HG02884 (cell line): ENCODE measurements around the gene ITPR1.

Experiments used
- ATAC-seq: cut with Tn5 transposase; IDR thresholded peaks from one replicate; pipeline ENCODE4 v1.9.1; 2021; ENCODE audit warnings: mild to moderate bottlenecking, moderate library complexity; ENCODE audit not compliant: unreplicated experiment

Gene ITPR1

DNA sequence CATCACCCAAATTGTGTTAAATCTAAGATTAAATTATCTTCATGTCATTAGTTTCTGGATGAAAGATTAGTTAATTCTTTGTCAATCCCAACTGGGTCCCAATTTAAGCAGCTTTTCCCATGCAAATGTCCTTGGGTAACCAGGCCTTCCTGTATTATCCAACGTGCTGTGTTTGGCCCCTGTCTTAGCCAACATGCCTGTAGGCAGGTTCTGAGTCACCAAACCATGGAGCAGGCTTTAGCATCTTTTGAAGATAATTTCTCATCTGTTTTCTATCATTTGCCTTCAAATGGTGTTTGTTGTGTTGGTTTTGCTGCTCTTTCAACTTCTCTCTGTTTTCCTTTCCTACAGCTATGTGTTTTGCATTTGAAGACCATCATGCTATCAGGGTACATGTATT is 216.2 kb downstream of the ITPR1 start:
- ATAC-seq = no peak

- ATAC-seq = no peak
Observed at GRCh38 chr3:4710191-4710590, 217.0 kb downstream of the ITPR1 start.

DNA sequence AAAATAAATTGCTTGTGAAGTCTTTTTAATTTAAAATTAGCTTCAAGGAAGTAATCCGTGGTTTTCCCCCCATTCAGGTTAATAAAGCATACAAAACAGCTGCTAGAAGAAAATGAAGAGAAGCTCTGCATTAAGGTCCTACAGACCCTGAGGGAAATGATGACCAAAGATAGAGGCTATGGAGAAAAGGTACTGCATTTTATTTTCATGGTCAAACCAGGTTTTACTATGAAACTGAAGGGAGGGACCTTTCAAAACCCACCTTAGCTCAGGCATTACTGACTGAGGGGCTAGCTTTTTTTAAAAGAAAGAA is 218.5 kb downstream of the ITPR1 start:
- peak; percentile 11 for ATAC-seq

- no peak for ATAC-seq
Observed at GRCh38 chr3:4712109-4712508, 219.0 kb downstream of the ITPR1 start.

GRCh38 chr3:4714045-4714444 is 220.9 kb downstream of the ITPR1 start:
- ATAC-seq = no peak

- no peak for ATAC-seq
Observed at GRCh38 chr3:4716266-4716665, 223.1 kb downstream of the ITPR1 start.

- ATAC-seq = no peak
Observed at GRCh38 chr3:4716706-4717362, 223.7 kb downstream of the ITPR1 start.

- ATAC-seq = no peak
Observed at GRCh38 chr3:4717363-4717740, 224.2 kb downstream of the ITPR1 start.

- no peak for ATAC-seq
Observed at GRCh38 chr3:4718179-4718736, 225.1 kb downstream of the ITPR1 start.

DNA sequence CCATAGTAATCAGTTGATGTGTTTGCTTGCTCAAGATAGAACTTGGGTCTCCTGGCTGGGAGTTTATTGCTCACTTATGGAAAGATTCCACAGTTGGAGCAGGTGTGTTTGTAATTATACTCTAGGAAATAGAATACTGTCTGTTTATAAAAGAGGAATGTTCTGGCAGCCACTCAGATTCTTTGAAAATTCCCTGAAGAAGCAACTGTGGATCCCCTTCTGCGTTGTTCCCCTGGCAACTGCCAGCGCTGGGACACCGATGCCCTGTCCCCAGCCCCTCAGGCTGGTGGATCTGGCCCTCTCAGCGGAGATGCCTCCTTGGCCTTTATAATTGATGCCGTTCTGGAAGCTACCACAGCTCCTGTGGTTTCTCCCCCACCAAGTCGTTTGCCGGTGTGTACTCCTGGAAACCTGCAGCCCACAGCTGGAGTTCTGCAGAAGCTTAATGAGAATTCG is 225.9 kb downstream of the ITPR1 start:
- ATAC-seq = no peak

DNA sequence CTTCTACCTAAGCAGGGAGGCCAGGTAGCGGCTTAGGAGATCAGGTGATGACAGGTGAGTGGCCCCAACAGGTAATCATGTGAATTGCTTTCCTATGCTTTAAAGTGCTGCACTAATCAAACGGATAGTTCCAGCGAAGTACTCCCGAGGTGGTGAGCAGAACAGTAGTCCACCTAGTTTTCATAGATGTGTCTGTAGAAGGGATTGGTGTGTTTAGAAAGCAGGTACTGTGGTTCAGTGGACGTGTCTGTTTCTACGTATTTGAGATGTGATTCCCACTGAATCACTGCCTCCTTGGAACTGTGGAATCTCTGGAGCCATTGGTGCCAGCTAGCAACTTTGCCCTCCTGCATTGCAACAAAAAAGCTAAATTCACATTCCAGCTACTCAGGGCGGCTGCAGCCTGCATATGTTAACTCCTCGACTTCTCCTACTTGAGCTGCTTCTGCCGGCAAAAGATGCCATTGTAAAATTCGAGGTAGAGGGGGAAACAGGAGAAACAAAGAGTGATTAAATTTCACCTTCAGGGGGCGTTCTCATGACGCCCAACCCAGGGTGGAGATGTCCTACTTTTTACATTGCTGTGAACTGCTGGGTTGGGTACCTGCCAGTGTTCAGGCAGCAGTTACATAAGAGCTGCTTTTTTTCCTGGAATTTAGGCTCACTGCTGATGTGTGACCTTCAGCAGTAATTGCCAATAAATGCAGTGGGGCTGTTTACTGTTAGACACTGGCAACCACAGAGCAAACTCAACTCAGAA is 227.3 kb downstream of the ITPR1 start:
- no peak for ATAC-seq

GRCh38 chr3:4721511-4721911 is 228.4 kb downstream of the ITPR1 start:
- no peak for ATAC-seq

DNA sequence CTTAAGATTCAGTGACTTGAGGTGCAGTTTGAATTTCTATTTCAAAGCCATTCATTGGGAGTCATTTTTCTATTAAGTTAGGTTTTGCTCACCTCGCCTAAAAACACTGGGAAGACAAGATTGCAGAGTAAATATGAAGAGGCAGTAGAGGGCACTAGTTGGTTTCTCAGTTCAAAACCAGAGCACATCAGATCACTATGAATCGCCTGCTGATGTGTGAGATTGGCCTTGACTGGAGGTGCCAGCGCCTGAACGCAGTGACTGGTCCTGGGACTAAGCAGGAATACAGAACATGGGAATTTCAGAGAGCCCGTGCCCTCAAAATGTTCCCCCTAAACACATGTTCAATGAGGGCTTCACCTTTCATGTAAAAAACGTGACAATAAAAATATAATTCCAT is 229.0 kb downstream of the ITPR1 start:
- ATAC-seq = peak; percentile 60

DNA sequence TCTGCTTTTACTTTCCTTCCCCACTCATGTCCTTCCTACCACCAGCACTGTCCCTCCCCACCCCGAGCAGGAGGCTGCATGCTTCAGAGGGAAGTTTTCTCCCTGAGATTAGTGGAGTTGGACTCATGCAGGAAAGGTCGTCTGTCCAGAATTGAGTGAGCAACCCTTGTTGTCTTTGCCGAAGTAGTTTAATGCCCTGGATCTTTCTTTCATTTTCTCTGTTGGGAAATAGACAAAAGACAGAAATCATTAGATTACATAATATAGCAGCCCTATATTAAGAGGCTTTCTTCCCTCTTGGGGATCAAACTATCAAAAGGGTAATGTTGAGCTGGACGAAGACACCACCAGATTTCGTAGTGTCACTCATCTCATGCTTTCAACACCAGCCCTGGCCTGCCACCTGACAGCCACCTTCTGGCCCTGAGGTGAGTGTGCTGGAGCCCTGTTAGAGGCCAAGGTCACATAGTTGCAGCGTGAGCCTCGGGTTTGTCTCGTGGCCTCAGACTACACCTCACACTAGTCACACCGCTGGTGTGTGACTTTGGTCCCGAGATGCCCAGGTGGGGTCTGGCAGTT is 231.0 kb downstream of the ITPR1 start:
- no peak for ATAC-seq

DNA sequence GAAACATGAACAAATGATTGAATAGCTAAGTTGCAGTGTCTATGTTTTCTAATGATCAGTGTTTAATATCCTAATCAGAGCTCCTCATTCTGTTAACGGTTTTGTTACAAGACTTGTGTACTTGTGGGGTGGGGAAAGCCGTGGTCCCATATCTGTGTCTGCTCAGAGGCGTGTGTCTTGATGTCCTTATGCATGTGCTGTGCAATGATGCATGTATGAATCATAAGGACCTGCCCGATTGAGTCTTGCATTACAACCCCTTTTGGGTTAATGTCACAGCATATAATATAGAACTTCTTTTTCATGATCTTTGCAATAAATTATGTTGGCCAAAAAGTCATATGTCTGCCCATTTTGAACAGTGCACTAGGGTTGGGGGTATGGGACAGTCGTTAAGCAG is 233.4 kb downstream of the ITPR1 start:
- no peak for ATAC-seq

GRCh38 chr3:4729061-4729973 is 236.2 kb downstream of the ITPR1 start:
- peak; percentile 49 for ATAC-seq

- no peak for ATAC-seq
Observed at GRCh38 chr3:4730719-4731118, 237.6 kb downstream of the ITPR1 start.

DNA sequence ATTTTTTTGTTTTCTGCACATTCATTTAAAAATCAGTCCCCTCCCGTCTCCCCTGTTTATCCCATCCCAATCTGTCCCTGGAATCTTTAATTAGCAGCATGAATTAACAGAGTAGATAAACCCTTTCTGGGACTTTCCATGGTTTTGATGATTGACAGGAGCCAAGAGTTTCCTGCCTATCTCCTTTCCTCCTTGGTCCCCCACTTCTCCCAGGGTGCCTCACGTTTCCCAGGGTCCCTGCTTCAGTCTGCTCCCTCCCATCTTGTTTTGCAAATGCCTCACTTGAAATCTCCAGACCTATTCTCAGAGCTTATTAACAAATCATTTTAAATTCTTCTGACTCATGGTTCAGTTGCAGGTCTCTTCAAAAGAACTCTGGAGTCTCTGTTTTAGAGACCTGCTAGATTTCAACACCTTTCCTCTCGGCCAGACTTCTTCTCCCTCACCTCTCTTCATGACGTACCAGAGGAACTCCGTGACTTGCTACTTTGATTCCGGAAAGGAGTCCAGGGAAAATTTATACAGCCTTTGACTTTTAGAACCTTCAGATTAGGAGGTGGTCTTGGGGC is 238.5 kb downstream of the ITPR1 start:
- no peak for ATAC-seq

DNA sequence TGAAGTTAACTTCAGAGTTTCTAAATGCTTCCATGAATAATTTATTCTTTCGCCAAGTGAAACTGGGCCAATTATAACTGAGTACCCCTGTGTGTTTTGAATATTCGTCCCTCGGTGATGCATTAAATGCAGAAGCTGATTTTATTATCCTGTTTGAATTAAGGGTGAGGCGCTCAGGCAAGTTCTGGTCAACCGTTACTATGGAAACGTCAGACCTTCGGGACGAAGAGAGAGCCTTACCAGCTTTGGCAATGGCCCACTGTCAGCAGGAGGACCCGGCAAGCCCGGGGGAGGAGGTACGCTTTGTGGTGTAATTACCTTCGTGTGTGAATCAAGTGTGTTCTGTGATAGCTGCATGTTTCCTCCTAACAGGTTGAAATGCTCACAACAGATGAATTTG is 239.8 kb downstream of the ITPR1 start:
- ATAC-seq = no peak

- ATAC-seq = no peak
Observed at GRCh38 chr3:4734454-4734853, 241.3 kb downstream of the ITPR1 start.

DNA sequence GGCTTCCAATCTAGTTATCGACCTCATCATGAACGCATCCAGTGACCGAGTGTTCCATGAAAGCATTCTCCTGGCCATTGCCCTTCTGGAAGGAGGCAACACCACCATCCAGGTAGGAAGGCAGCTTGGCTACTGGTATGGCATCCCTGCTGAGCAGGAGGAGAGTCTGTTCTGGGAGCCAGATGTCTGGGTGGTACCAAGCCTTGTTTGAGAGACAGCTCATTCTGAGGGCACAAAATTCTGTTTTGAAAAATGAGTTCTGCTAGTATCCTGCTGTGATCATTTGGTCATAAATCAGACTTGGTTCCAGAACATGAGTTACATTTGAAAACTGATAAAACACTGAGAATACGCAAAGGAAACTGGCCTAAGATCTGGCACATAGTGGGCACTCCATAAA is 242.1 kb downstream of the ITPR1 start:
- no peak for ATAC-seq
